Measurements from ENCODE around the gene PARVB. TPM values are rescaled to one million over a fixed set of nuclear protein-coding genes. Genes with fewer than 3 reads are reported as not detected.

The PARVB gene
- total RNA-seq, 1 donor from 2014 or later: 183 TPM

GRCh38 chr22:44183287-44183588 is 159.1 kb downstream of the PARVB start:
- intact Hi-C loops (cut with micrococcal nuclease): no loop called here
- DNase-seq: no peak
- ATAC-seq: no peak

- DNase-seq (no peak), ATAC-seq (no peak)
- intact Hi-C loops (cut with micrococcal nuclease): no loop called here
Observed at GRCh38 chr22:44184006-44184405, 159.9 kb downstream of the PARVB start.

- intact Hi-C loops (cut with micrococcal nuclease): no loop called here
- no peak for ATAC-seq
- DNase-seq: no peak
Observed at GRCh38 chr22:44185237-44186120, 161.4 kb downstream of the PARVB start.

- DNase-seq (no peak), ATAC-seq (no peak)
- intact Hi-C loops (cut with micrococcal nuclease): no loop called here
Observed at GRCh38 chr22:44186121-44186510, 162.0 kb downstream of the PARVB start.

GRCh38 chr22:44186737-44187136 is 162.6 kb downstream of the PARVB start:
- ATAC-seq: no peak
- intact Hi-C loops (cut with micrococcal nuclease): no loop called here
- no peak for DNase-seq

- ATAC-seq (no peak), DNase-seq (no peak)
- intact Hi-C loops (cut with micrococcal nuclease): no loop called here
Observed at GRCh38 chr22:44187652-44188230, 163.6 kb downstream of the PARVB start.

GRCh38 chr22:44188316-44188715 is 164.2 kb downstream of the PARVB start:
- DNase-seq (no peak), ATAC-seq (no peak)
- intact Hi-C loops (cut with micrococcal nuclease): no loop called here

- intact Hi-C loops (cut with micrococcal nuclease): no loop called here
- ATAC-seq (no peak), DNase-seq (no peak)
Observed at GRCh38 chr22:44188986-44189630, 165.0 kb downstream of the PARVB start.

- DNase-seq: no peak
- intact Hi-C loops (cut with micrococcal nuclease): no loop called here
- ATAC-seq: no peak
Observed at GRCh38 chr22:44190381-44190976, 166.4 kb downstream of the PARVB start.

- intact Hi-C loops (cut with micrococcal nuclease): no loop called here
- DNase-seq: no peak
- ATAC-seq: no peak
Observed at GRCh38 chr22:44191036-44191454, 166.9 kb downstream of the PARVB start.

GRCh38 chr22:44192098-44192815 is 168.2 kb downstream of the PARVB start:
- intact Hi-C loops (cut with micrococcal nuclease): no loop called here
- ATAC-seq (no peak), DNase-seq (no peak)

- ATAC-seq (no peak), DNase-seq (no peak)
- intact Hi-C loops (cut with micrococcal nuclease): no loop called here
Observed at GRCh38 chr22:44192816-44193534, 168.9 kb downstream of the PARVB start.

GRCh38 chr22:44193535-44193891 is 169.4 kb downstream of the PARVB start:
- intact Hi-C loops (cut with micrococcal nuclease): no loop called here
- ATAC-seq (no peak), DNase-seq (no peak)

- intact Hi-C loops (cut with micrococcal nuclease): no loop called here
- DNase-seq (no peak), ATAC-seq (no peak)
Observed at GRCh38 chr22:44194569-44194968, 170.5 kb downstream of the PARVB start.

- intact Hi-C loops (cut with micrococcal nuclease): no loop called here
- no peak for DNase-seq
- ATAC-seq: no peak
Observed at GRCh38 chr22:44195189-44195871, 171.2 kb downstream of the PARVB start.

GRCh38 chr22:44196241-44196640 is 172.1 kb downstream of the PARVB start:
- ATAC-seq (no peak), DNase-seq (no peak)
- intact Hi-C loops (cut with micrococcal nuclease): no loop called here

GRCh38 chr22:44196731-44197131 is 172.6 kb downstream of the PARVB start:
- ATAC-seq: no peak
- no peak for DNase-seq

GRCh38 chr22:44197271-44197670 is 173.2 kb downstream of the PARVB start:
- DNase-seq (no peak), ATAC-seq (no peak)
- intact Hi-C loops (cut with micrococcal nuclease): no loop called here

More at GRCh38 chr22:44196731-44197131, 172.6 kb downstream of the PARVB start:
- intact Hi-C loops (cut with micrococcal nuclease): no loop called here

All from left ventricle myocardium superior (tissue), 1 donor.